T-helper 17 cell (primary cell): ENCODE data around the gene PLBD2. TPM values are rescaled to one million over a fixed set of nuclear protein-coding genes. Genes with fewer than 3 reads are reported as not detected.

Experiments used
- ATAC-seq: fragments of 150-1000 bp; cut with Tn5 transposase; 2 replicates; pipeline ENCODE4 v1.10.0; 2021; ENCODE audit warnings: mild to moderate bottlenecking, moderate library complexity
- DNase-seq, 3 donors: peaks; one replicate each; pipeline versions ENCODE4 v3.0.0 to v3.0.0-alpha.2; 2020 to 2021
- H3K9me3 ChIP-seq: one replicate; pipeline ENCODE4 v1.7.0; 2013; ENCODE audit warnings: low read length, mild to moderate bottlenecking; ENCODE audit not compliant: control insufficient read depth, poor library complexity, severe bottlenecking
- H3K27ac Mint-ChIP-seq: one replicate; pipeline ENCODE4 v1.8.0; 2022; ENCODE audit warnings: mild to moderate bottlenecking, moderate library complexity, mixed read lengths
- H3K27me3 Mint-ChIP-seq: one replicate; pipeline ENCODE4 v1.8.0; 2022; ENCODE audit warnings: mixed read lengths
- H3K36me3 Mint-ChIP-seq: one replicate; pipeline ENCODE4 v1.8.0; 2022; ENCODE audit warnings: low read depth, mixed read lengths
- H3K4me1 Mint-ChIP-seq: one replicate; pipeline ENCODE4 v1.8.0; 2022; ENCODE audit warnings: mild to moderate bottlenecking, mixed read lengths
- H3K4me3 Mint-ChIP-seq: one replicate; pipeline ENCODE4 v1.8.0; 2022; ENCODE audit warnings: mild to moderate bottlenecking, moderate library complexity, mixed read lengths
- total RNA-seq, 4 donors: library from RNA in 2 of 4; stranded (reverse) in 2 of 4; gene quantifications; one replicate each; pipeline ENCODE4 v1.2.3 and lab custom pipeline; 2022 to 2026

Gene PLBD2
- total RNA-seq, 2 donors from 2014 or later, result 14.0 to 19.0 TPM

- Mint-ChIP-seq H3K4me3 (no peak overlapping the region), H3K4me1 (peaks cover 3% of the 10 kb centered on the region), H3K36me3 (peaks cover 2% of the 10 kb centered on the region), H3K27me3 (peaks cover 31% of the 10 kb centered on the region), H3K27ac (no peak overlapping the region)
- ATAC-seq (no peak), DNase-seq (no peak)
- H3K9me3 ChIP-seq, result no peaks in the 10 kb centered on the region
Observed at GRCh38 chr12:113432986-113433385, 74.6 kb downstream of the PLBD2 start.

- Mint-ChIP-seq H3K4me1 (peaks cover 3% of the 10 kb centered on the region), H3K27ac (no peak overlapping the region), H3K36me3 (no peaks in the 10 kb centered on the region), H3K27me3 (peaks cover 21% of the 10 kb centered on the region), H3K4me3 (no peak overlapping the region)
- no peaks in the 10 kb centered on the region for H3K9me3 ChIP-seq
- DNase-seq, result no peak
- no peak for ATAC-seq
Observed at GRCh38 chr12:113435367-113435766, 77.0 kb downstream of the PLBD2 start.

GRCh38 chr12:113436586-113436985 lies 78.2 kb downstream of the PLBD2 start:
- H3K9me3 ChIP-seq, result no peaks in the 10 kb centered on the region
- peaks cover 3% of the 10 kb centered on the region for H3K4me1 Mint-ChIP-seq
- H3K4me3 Mint-ChIP-seq, result no peak overlapping the region
- H3K27ac Mint-ChIP-seq, result no peak overlapping the region
- no peak for DNase-seq
- H3K27me3 Mint-ChIP-seq, result peaks cover 17% of the 10 kb centered on the region
- no peaks in the 10 kb centered on the region for H3K36me3 Mint-ChIP-seq
- no peak for ATAC-seq

GRCh38 chr12:113436993-113437728 lies 78.8 kb downstream of the PLBD2 start:
- no peak for DNase-seq
- Mint-ChIP-seq H3K36me3 (no peaks in the 10 kb centered on the region), H3K4me3 (no peak overlapping the region), H3K27ac (no peak overlapping the region), H3K4me1 (peaks cover 1% of the 10 kb centered on the region), H3K27me3 (peaks cover 16% of the 10 kb centered on the region)
- no peaks in the 10 kb centered on the region for H3K9me3 ChIP-seq
- ATAC-seq, result no peak

- Mint-ChIP-seq H3K4me1 (no peaks in the 10 kb centered on the region), H3K27ac (no peak overlapping the region), H3K4me3 (no peak overlapping the region), H3K36me3 (no peaks in the 10 kb centered on the region), H3K27me3 (peaks cover 11% of the 10 kb centered on the region)
- ATAC-seq, result no peak
- DNase-seq, result no peak
- no peaks in the 10 kb centered on the region for H3K9me3 ChIP-seq
Observed at GRCh38 chr12:113437729-113438100, 79.3 kb downstream of the PLBD2 start.

GRCh38 chr12:113438523-113439300 lies 80.3 kb downstream of the PLBD2 start:
- H3K4me1 Mint-ChIP-seq, result no peaks in the 10 kb centered on the region
- no peaks in the 10 kb centered on the region for H3K36me3 Mint-ChIP-seq
- DNase-seq, result no peak
- ATAC-seq, result no peak
- no peak overlapping the region for H3K4me3 Mint-ChIP-seq
- H3K27me3 Mint-ChIP-seq, result peaks cover 4% of the 10 kb centered on the region
- H3K9me3 ChIP-seq, result no peaks in the 10 kb centered on the region
- no peak overlapping the region for H3K27ac Mint-ChIP-seq

- Mint-ChIP-seq H3K36me3 (no peaks in the 10 kb centered on the region), H3K27me3 (peaks cover 8% of the 10 kb centered on the region), H3K4me3 (no peak overlapping the region), H3K4me1 (no peaks in the 10 kb centered on the region), H3K27ac (no peak overlapping the region)
- ATAC-seq (no peak), DNase-seq (no peak)
- H3K9me3 ChIP-seq, result no peaks in the 10 kb centered on the region
Observed at GRCh38 chr12:113439301-113439597, 80.9 kb downstream of the PLBD2 start.

- Mint-ChIP-seq H3K4me1 (no peaks in the 10 kb centered on the region), H3K36me3 (no peaks in the 10 kb centered on the region), H3K27me3 (peaks cover 12% of the 10 kb centered on the region), H3K27ac (no peak overlapping the region), H3K4me3 (no peak overlapping the region)
- DNase-seq (no peak), ATAC-seq (no peak)
- no peaks in the 10 kb centered on the region for H3K9me3 ChIP-seq
Observed at GRCh38 chr12:113439606-113440030, 81.2 kb downstream of the PLBD2 start.

- no peaks in the 10 kb centered on the region for H3K9me3 ChIP-seq
- peaks cover 15% of the 10 kb centered on the region for H3K27me3 Mint-ChIP-seq
- no peaks in the 10 kb centered on the region for H3K36me3 Mint-ChIP-seq
- no peak for ATAC-seq
- no peak overlapping the region for H3K4me3 Mint-ChIP-seq
- DNase-seq, result no peak
- no peaks in the 10 kb centered on the region for H3K4me1 Mint-ChIP-seq
- no peak overlapping the region for H3K27ac Mint-ChIP-seq
Observed at GRCh38 chr12:113440336-113440735, 81.9 kb downstream of the PLBD2 start.

Other genes starting within 250 kb of the PLBD2 start
- gene RASAL1, start 222.8 kb upstream of the PLBD2 start, total RNA-seq, result under 1 TPM; 0.15 to 0.89 TPM
- gene CFAP73, start 208.9 kb upstream of the PLBD2 start, total RNA-seq, result not detected
- 10 to 100 TPM; 75.9 to 92.5 TPM for gene DDX54, start 173.1 kb upstream of the PLBD2 start, total RNA-seq
- gene RITA1, start 172.9 kb upstream of the PLBD2 start, total RNA-seq, result 1 to 10 TPM; 5.1 to 8.6 TPM
- 10 to 100 TPM; 39.9 to 59.0 TPM for gene TPCN1, start 137.1 kb upstream of the PLBD2 start, total RNA-seq
- 10 to 100 TPM; 58.6 to 66.0 TPM for gene SLC8B1, start 23.5 kb upstream of the PLBD2 start, total RNA-seq
- gene SDS, start 45.3 kb downstream of the PLBD2 start, total RNA-seq, result not detected
- gene SDSL, start 63.8 kb downstream of the PLBD2 start, total RNA-seq, result under 1 TPM in 1 of 2 donors, not detected in 1; 0.42 TPM
- gene LHX5, start 113.3 kb downstream of the PLBD2 start, total RNA-seq, result not detected